GM21526 (cell line): ENCODE data around the gene HNF1A.

Source experiments
- ATAC-seq: cut with Tn5 transposase; IDR thresholded peaks from one replicate; pipeline ENCODE4 v1.9.1; 2021; ENCODE audit warnings: moderate library complexity; ENCODE audit not compliant: unreplicated experiment, low FRiP score

The HNF1A gene

GRCh38 chr12:120956579-120957300 lies 21.6 kb upstream of the HNF1A start:
- no peak for ATAC-seq

DNA sequence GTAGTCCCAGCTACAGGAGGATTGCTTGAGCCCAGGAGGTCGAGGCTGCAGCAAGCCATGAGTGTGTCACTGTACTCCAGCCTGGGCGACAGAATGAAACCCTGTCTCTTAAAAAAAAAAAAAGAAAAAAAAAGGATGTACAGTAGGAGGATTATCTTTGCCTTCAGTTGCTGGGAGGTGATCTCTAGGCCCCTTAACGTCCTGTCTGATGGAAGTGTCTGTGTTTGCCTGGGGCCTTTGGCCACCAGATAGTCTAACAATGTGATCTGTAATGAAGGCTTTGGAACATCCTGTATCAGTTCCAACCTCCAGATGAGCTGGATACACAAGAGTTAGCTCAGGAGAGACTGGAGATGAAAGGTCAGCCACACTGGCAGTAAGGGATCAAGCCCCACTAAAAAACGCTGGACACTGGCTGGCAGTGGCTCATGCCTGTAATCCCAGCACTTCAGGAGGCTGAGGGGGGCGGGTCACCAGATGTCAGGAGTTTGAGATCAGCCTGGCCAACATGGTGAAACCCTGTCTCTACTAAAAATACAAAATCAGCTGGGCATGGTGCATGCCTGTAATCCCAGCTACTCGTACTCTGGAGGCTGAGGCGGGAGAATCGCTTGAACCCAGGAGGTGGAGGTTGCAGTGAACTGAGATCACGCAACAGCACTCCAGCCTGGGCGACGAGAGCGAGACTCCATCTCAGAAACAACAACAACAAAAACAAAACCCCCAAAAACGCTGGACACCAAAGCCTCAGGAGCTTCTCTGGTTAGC lies 19.0 kb upstream of the HNF1A start:
- no peak for ATAC-seq

- ATAC-seq: no peak
These were observed 17.7 kb upstream of the HNF1A start for GRCh38 chr12:120960657-120961056.

DNA sequence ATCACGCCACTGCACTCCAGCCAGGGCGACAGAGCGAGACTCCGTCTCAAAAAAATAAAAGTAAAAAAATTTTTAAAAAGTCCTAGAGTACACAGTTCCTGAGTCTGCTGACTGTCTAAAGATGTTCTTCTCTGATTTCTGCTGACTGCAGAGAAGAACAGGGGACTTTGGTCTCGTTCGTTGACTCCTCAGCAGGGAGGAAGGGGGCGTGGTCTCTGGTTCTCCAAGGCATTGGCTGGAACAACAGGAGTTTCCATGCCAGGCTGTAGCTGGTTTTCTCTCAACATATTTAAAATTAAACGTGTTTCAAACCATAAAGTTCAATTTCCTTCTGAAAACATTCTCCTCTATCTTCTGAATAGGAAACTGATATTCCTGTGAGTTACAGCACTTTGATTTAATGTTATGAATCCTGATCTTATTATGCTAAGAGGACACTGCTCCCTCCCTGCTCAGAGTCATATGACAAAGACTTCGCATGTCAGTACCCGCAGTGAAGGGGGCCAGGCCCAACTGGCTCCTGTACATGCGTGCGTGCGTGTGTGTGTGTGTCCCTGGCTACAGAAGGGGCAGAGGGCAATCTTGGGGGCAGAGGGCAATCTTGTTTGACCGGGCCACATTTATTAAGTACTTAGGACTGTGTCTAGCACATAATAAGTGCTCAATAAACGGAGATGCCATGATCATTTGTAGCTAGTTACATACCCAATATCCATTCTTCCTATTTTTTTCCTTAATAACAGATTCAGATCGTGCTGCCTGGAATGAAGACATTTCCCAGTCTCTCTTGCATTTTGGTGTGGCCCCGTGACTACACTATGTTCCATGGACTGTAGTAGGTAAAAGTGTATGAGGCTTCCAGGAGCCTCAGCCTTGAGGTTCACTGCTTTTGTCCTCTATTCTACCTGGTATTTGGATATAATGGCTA lies 16.5 kb upstream of the HNF1A start:
- ATAC-seq: no peak

DNA sequence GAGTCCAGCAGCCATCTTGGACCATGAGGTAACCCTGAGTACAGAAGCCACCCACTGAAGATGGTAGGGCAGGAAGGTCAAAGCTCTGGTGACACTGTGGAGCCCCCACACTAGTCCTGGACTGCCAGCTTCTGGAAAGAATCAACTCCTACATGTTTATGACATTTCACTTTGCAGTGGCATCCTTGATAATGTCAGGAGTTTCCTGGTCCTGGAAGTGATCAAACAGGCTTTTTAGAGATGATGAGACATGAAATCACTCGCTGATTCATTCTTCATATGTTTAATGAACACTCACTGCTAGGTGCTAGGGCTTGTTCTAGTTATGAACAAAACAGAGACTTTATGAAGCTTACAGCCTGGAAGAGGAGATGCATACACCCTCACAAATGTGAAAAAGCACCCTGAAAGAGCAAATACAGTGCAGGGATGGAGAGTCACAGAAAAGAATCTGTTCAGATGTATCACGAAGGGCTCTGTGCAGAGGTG lies 15.8 kb upstream of the HNF1A start:
- ATAC-seq: no peak

GRCh38 chr12:120964298-120964697 lies 14.0 kb upstream of the HNF1A start:
- no peak for ATAC-seq

DNA sequence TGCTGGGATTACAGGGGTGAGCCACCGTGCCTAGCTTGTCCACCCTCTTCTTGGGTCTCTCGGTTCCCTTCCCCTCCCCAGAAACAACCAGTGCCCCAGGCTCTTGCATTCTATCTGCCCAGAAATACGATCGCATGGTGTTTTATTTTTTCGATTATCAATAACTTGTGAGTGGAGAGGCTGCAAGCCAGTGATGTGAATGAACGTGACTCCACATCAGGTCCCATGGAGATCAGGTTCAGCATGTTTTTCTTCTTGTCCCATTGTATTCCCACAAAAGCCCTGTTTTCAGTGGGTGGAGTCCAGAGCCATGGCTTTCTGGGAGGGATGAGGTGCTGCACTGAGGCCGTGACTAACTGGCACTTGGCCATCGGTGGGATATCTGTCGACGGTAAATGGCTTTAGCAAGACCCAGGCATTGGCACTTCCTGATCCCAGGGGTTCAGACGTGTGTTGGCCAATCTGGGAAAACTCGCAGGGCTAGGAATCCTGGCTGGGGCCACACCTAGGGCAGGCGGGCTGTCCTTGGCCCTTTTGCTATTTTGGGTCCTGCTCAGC lies 12.7 kb upstream of the HNF1A start:
- ATAC-seq: no peak

DNA sequence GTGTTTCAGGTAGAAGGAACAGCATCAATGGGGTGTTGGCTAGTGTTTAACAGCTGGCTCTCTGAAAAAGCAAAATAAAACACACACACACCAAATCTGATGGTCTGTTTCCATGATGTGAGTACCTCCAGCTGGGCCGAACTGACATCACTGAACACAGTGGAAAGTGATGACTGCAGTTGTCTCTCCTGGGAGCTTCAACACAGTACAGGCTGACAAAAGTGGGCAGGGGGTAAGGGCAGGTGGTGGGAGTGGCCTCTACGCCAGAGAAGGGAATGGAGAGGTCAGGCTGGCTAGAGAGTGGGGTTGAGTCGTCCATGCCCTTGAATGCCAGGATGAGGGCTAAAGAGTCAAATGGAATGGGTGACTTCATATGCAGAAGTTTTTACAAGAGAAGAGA lies 8.0 kb upstream of the HNF1A start:
- ATAC-seq: no peak

- no peak for ATAC-seq
These were observed 6.8 kb upstream of the HNF1A start for GRCh38 chr12:120971299-120972180.

- no peak for ATAC-seq
These were observed 5.3 kb upstream of the HNF1A start for GRCh38 chr12:120972870-120973543.

GRCh38 chr12:120977531-120978295 lies 630 bp upstream of the HNF1A start:
- ATAC-seq: no peak

DNA sequence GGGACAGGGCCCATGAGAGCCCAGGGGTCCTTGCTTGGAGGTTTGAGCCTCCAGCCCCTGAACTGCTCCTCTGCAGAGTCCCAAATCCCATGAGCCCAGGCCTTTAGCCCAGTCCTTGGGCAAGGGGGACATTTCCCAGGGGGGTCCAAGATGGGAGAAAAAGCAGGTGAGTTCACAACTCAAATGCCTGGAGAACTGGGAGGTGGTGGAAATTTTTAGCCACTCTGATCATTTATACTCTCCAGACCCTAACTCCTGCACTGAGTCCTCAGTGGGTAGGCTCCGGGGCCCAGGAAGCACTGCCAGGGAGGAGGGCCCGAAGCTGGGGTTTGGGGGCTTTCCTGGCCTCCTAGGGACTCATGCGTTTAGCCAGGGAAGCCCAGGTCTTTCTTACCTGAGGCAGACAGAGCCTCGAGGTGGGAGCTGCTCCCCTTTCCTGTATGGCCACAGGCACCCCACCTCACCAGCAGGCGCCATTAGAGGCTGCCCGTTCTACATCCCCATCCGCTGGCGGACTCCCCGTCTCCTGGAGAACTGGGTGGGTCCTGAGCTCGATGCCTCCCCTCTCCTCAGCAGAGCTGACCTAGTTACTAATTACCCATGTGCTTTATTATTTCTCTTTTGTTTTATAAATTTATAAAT lies 998 bp downstream of the HNF1A start:
- ATAC-seq: no peak

- no peak for ATAC-seq
These were observed 1.7 kb downstream of the HNF1A start for GRCh38 chr12:120979862-120980696.

DNA sequence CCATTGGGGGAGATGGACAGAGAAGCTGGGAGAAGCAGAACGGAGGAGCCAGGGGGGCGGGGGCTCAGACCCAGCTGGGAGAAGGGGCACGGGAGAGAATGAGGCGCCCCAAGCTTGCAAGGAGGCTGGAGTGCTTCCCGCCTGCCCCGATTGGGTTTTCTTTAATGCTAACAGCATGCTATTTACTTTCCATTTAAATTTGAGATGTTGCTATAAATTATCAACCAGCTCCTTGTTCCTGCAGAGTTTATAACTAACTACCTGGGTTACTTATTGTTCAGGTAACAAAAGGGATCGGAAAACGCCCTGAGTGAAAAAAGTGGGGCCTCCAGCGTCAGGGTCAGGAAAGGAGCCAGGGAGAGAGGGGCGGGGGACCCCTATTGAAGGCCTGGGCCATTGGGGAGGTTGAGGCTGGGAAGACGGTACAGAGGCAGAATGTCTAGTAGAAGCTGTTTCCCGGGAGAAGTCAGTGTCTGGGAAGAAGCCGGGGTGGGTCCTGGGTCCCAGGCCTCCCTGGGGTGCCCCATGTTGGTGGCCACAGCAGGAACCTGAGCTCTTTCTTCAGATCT lies 2.5 kb downstream of the HNF1A start:
- no peak for ATAC-seq

DNA sequence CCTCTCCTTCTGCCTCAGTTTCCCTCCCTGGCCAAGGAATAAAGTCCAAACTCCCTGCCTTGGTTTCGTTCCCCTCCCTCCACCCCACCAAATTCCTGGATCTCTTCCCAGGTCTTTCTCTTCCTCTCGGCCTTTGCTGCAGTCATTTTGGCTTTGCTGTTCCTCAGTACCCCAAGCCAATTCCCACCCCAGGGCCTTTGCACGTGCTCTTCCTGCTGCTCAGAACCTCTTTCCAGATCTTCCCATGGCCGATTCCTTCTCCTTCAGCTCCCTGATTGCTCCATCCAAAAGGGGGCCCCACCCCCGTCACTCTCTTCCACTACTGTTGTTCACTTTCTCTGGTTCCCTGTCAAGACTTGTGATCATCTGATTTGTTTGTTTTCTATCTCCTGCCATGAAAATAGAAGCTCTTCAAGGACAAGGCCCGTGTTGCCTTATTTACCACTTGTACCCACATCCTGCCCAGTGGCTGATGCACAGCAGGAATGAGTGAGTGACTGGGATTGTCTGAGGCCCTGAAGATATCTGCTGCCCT lies 3.1 kb downstream of the HNF1A start:
- no peak for ATAC-seq

- ATAC-seq: no peak
These were observed 4.3 kb downstream of the HNF1A start for GRCh38 chr12:120982659-120983058.
